ENCODE measurements around the gene LRRK1. TPM values are rescaled to one million over a fixed set of nuclear protein-coding genes. Genes with fewer than 3 reads are reported as not detected.
A peak's percentile ranks its signal among the peaks of the same experiment; 100 is the strongest.

LRRK1 gene
- total and polyA plus RNA-seq, 8 donors: 2.3 to 73.3 (median 7.0) TPM

- H3K27ac ChIP-seq: no peak overlapping the region
- H3K4me3 ChIP-seq: no peak overlapping the region
- no peaks in the 10 kb centered on the region for H3K9me3 ChIP-seq
- no peak for DNase-seq
- TF ChIP-seq EP300 (IDR thresholded peaks at IDR 0.05) (no peak), POLR2A (IDR thresholded peaks at IDR 0.05) (no peak), POLR2AphosphoS5 (IDR thresholded peaks at IDR 0.05) (no peak), CTCF (IDR thresholded peaks at IDR 0.05) (no peak)
- no peaks in the 10 kb centered on the region for H3K4me1 ChIP-seq
- H3K36me3 ChIP-seq: peaks cover 0 to 9% (median 4%) of the 10 kb centered on the region in 4 donors
- peaks cover 0 to 4% (median 0%) of the 10 kb centered on the region in 3 donors for H3K27me3 ChIP-seq
- intact Hi-C loops (cut with DNase I; ENCODE audit: low total_unique reads): no loop called here
- WGBS, 5 donors: 70 to 83% (median 79%) methylated on average over 12 of the region's 12 CpGs
Measured at GRCh38 chr15:100909989-100910955, 8.9 kb upstream of the LRRK1 start.

- H3K4me1 ChIP-seq: no peaks in the 10 kb centered on the region
- H3K27me3 ChIP-seq: peaks cover 0 to 4% (median 0%) of the 10 kb centered on the region in 3 donors
- no peak for TF ChIP-seq POLR2A (IDR thresholded peaks at IDR 0.05)
- TF ChIP-seq EP300 (IDR thresholded peaks at IDR 0.05): no peak
- no peak for TF ChIP-seq CTCF (IDR thresholded peaks at IDR 0.05)
- TF ChIP-seq POLR2AphosphoS5 (IDR thresholded peaks at IDR 0.05): no peak
- H3K36me3 ChIP-seq: peaks cover 0 to 9% (median 4%) of the 10 kb centered on the region in 4 donors
- WGBS, 5 donors: 79 to 87% (median 86%) methylated on average over 10 of the region's 10 CpGs
- intact Hi-C loops (cut with DNase I; ENCODE audit: low total_unique reads): no loop called here
- no peak for DNase-seq
- no peaks in the 10 kb centered on the region for H3K9me3 ChIP-seq
- H3K27ac ChIP-seq: no peak overlapping the region
- no peak overlapping the region for H3K4me3 ChIP-seq
Measured at GRCh38 chr15:100911086-100911485, 8.1 kb upstream of the LRRK1 start.

- H3K4me1 ChIP-seq: peaks cover 9 to 19% (median 18%) of the 10 kb centered on the region in 4 donors
- H3K27ac ChIP-seq: no peak overlapping the region
- TF ChIP-seq POLR2A (IDR thresholded peaks at IDR 0.05) (no peak), EP300 (IDR thresholded peaks at IDR 0.05) (no peak), POLR2AphosphoS5 (IDR thresholded peaks at IDR 0.05) (no peak), CTCF (IDR thresholded peaks at IDR 0.05) (no peak)
- WGBS, 5 donors: 64 to 82% (median 71%) methylated on average over 4 of the region's 4 CpGs
- peak in 1 of 2 donors; percentile 37 for DNase-seq
- H3K4me3 ChIP-seq: no peak overlapping the region
- H3K9me3 ChIP-seq: no peaks in the 10 kb centered on the region
- peaks cover 0 to 14% (median 0%) of the 10 kb centered on the region in 3 donors for H3K27me3 ChIP-seq
- intact Hi-C loops (cut with DNase I; ENCODE audit: low total_unique reads): no loop called here
- peaks cover 0 to 9% (median 0%) of the 10 kb centered on the region in 4 donors for H3K36me3 ChIP-seq
Measured at GRCh38 chr15:100913961-100914360, 5.2 kb upstream of the LRRK1 start.

- Histone ChIP-seq H3K27ac (no peak overlapping the region), H3K36me3 (peaks cover 0 to 9% (median 0%) of the 10 kb centered on the region in 4 donors), H3K27me3 (peaks cover 0 to 18% (median 2%) of the 10 kb centered on the region in 3 donors), H3K9me3 (no peaks in the 10 kb centered on the region), H3K4me1 (peaks cover 11 to 24% (median 22%) of the 10 kb centered on the region in 4 donors), H3K4me3 (no peak overlapping the region)
- WGBS, 5 donors: 43 to 64% (median 56%) methylated on average over 6 of the region's 6 CpGs
- DNase-seq: peak in 1 of 2 donors; percentile 27
- intact Hi-C loops (cut with DNase I; ENCODE audit: low total_unique reads): loop anchor here (5.0 kb wide), 1 partner anchor 92 kb away; no protein-coding TSS in a partner anchor
- TF ChIP-seq POLR2A (IDR thresholded peaks at IDR 0.05): no peak
- no peak for TF ChIP-seq CTCF (IDR thresholded peaks at IDR 0.05)
- no peak for TF ChIP-seq EP300 (IDR thresholded peaks at IDR 0.05)
- no peak for TF ChIP-seq POLR2AphosphoS5 (IDR thresholded peaks at IDR 0.05)
Measured at GRCh38 chr15:100914876-100915275, 4.3 kb upstream of the LRRK1 start.

Data from stomach (tissue), 9 donors.